ENCODE results near the gene STOML1.

The STOML1 gene

DNA sequence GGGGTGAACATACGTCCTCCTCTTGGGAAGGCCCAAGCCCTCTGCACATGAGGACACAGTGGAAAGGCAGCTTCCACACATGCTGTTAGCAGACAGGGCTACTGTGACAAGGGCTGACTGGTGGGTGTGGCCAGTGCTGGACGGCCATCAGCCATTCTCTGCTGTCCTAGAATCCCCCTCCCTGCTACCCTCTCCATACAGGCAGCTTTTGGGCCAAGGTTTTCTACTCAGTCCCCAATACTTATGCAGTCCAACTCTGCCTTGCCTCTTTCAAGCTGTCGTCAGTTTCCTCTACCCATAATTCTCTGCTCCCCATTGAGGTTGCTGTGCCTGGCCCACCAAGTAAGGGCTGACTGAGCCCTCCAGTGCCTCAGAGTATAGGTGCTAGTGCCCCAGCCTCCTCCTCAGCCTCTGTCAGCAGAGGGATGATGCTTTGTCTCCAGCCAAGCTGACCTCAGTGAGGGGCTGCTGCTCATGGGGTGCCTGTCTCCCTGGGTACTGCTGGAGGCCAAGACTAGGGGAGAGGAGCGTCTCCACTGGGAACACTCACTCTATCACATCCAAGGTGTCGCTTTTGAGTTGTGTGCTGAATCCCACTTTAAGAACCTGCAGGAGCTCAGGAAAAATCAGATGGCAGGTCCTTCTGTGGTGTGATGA lies 63.0 kb downstream of the STOML1 start:
- TF ChIP-seq TAF1 (IDR thresholded peaks at IDR 0.05; ENCODE audit: borderline replicate concordance, low read depth, low read length) (no peak), POLR2A (IDR thresholded peaks at IDR 0.05; ENCODE audit: low read depth, low read length) (no peak), POLR2AphosphoS5 (IDR thresholded peaks at IDR 0.05; ENCODE audit: low read depth, low read length) (no peak)
- FAIRE-seq (no peak), DNase-seq (ENCODE audit: insufficient read length) (no peak)

Measured in GM12892 (cell line).